Suprapubic skin (tissue), 4 donors: ENCODE results near the gene PDCD10. TPM values are rescaled to one million over a fixed set of nuclear protein-coding genes. Genes with fewer than 3 reads are reported as not detected.

Experiments
- DNase-seq, 2 donors: peaks; one replicate each; pipeline ENCODE4 v3.0.0-alpha.2; 2019; ENCODE audit warnings: low spot score in 2 of 2
- H3K27ac ChIP-seq: fragments of 200-600 bp; sonication (generic); one replicate; pipeline ENCODE4 v1.5.1; 2019
- H3K27me3 ChIP-seq: fragments of 200-600 bp; sonication (generic); one replicate; pipeline ENCODE4 v1.5.1; 2019
- H3K36me3 ChIP-seq: fragments of 200-600 bp; sonication (generic); one replicate; pipeline ENCODE4 v1.5.1; 2019
- H3K4me1 ChIP-seq: fragments of 200-600 bp; sonication (generic); one replicate; pipeline ENCODE4 v1.5.1; 2019
- H3K4me3 ChIP-seq: fragments of 200-600 bp; sonication (generic); one replicate; pipeline ENCODE4 v1.5.1; 2019; ENCODE audit warnings: mild to moderate bottlenecking
- H3K9me3 ChIP-seq: fragments of 200-600 bp; sonication (generic); one replicate; pipeline ENCODE4 v1.5.1; 2019
- CTCF ChIP-seq, 2 donors: fragments of 200-600 bp in 1 of 2; fragments of 450-650 bp in 1 of 2; sonication (generic) in 1 of 2; IDR thresholded peaks; one replicate each; pipeline ENCODE4 v1.5.1; 2016 to 2019; ENCODE audit warnings: antibody characterized with exemption in 2 of 2, mild to moderate bottlenecking in 1 of 2, moderate library complexity in 1 of 2
- EP300 ChIP-seq: sonication (generic); formaldehyde crosslinking; IDR thresholded peaks from one replicate; pipeline ENCODE4 v1.6.1; 2017; ENCODE audit warnings: antibody characterized with exemption
- POLR2A ChIP-seq, 2 donors: fragments of 450-650 bp; IDR thresholded peaks; one replicate each; pipeline ENCODE4 v1.6.1; 2017; ENCODE audit warnings: antibody characterized with exemption in 2 of 2, mild to moderate bottlenecking in 2 of 2, moderate library complexity in 2 of 2
- POLR2AphosphoS5 ChIP-seq, 3 donors: sonication (generic); formaldehyde crosslinking; IDR thresholded peaks; one replicate each; pipeline ENCODE4 v1.6.1; 2017; ENCODE audit warnings: antibody characterized with exemption in 3 of 3
- WGBS: methylation state at CpG from one replicate; pipeline ENCODE4 v1.1.5; 2018; 5-methylcytosine and 5-hydroxymethylcytosine counted together
- total RNA-seq, 4 donors: library from RNA; depleted of rRNA; stranded (reverse); fragments of >200 nt; gene quantifications; one replicate each; pipeline ENCODE4 v1.1.0, GENCODE V29; 2016

PDCD10 gene
- total RNA-seq, 4 donors from 2014 or later = 45.7 to 57.2 (median 53.2) TPM

GRCh38 chr3:167733961-167734497 is 663 bp downstream of the PDCD10 start:
- no peaks in the 10 kb centered on the region for H3K36me3 ChIP-seq
- H3K4me1 ChIP-seq = peaks cover 39% of the 10 kb centered on the region
- H3K9me3 ChIP-seq = no peaks in the 10 kb centered on the region
- TF ChIP-seq EP300 (no peak), POLR2AphosphoS5 (IDR thresholded peaks at IDR 0.05) (no peak), POLR2A (IDR thresholded peaks at IDR 0.05) (no peak), CTCF (IDR thresholded peaks at IDR 0.05) (no peak)
- peak overlapping the region; percentile 87 for H3K27ac ChIP-seq
- peak overlapping the region; percentile 74 for H3K4me3 ChIP-seq
- under 1% methylated on average over 12 of the region's 12 CpGs for WGBS
- no peaks in the 10 kb centered on the region for H3K27me3 ChIP-seq
- no peak for DNase-seq

GRCh38 chr3:167732313-167733065 is 2.2 kb downstream of the PDCD10 start:
- Histone ChIP-seq H3K9me3 (no peaks in the 10 kb centered on the region), H3K27me3 (no peaks in the 10 kb centered on the region), H3K36me3 (no peaks in the 10 kb centered on the region), H3K4me3 (no peak overlapping the region), H3K27ac (no peak overlapping the region), H3K4me1 (peaks cover 52% of the 10 kb centered on the region)
- no peak for DNase-seq
- TF ChIP-seq CTCF (IDR thresholded peaks at IDR 0.05) (no peak), POLR2A (IDR thresholded peaks at IDR 0.05) (no peak), POLR2AphosphoS5 (IDR thresholded peaks at IDR 0.05) (no peak), EP300 (no peak)
- 63% methylated on average over 7 of the region's 7 CpGs for WGBS

- DNase-seq = no peak
- WGBS = 92% methylated on average over 2 of the region's 2 CpGs
- Histone ChIP-seq H3K4me3 (no peak overlapping the region), H3K27ac (no peak overlapping the region), H3K4me1 (peaks cover 45% of the 10 kb centered on the region), H3K36me3 (no peaks in the 10 kb centered on the region), H3K27me3 (no peaks in the 10 kb centered on the region), H3K9me3 (no peaks in the 10 kb centered on the region)
- TF ChIP-seq POLR2AphosphoS5 (IDR thresholded peaks at IDR 0.05) = no peak
- TF ChIP-seq CTCF (IDR thresholded peaks at IDR 0.05) = no peak
- no peak for TF ChIP-seq EP300
- no peak for TF ChIP-seq POLR2A (IDR thresholded peaks at IDR 0.05)
These were observed 3.3 kb downstream of the PDCD10 start for GRCh38 chr3:167731393-167731792.

- Histone ChIP-seq H3K4me3 (no peak overlapping the region), H3K27me3 (no peaks in the 10 kb centered on the region), H3K9me3 (no peaks in the 10 kb centered on the region), H3K27ac (no peak overlapping the region), H3K4me1 (peaks cover 44% of the 10 kb centered on the region), H3K36me3 (no peaks in the 10 kb centered on the region)
- WGBS = 59% methylated on average over 2 of the region's 2 CpGs
- no peak for TF ChIP-seq POLR2A (IDR thresholded peaks at IDR 0.05)
- no peak for TF ChIP-seq POLR2AphosphoS5 (IDR thresholded peaks at IDR 0.05)
- TF ChIP-seq EP300 = no peak
- TF ChIP-seq CTCF (IDR thresholded peaks at IDR 0.05) = no peak
- no peak for DNase-seq
These were observed 5.1 kb downstream of the PDCD10 start for GRCh38 chr3:167729591-167729990.

GRCh38 chr3:167728632-167729323 is 5.9 kb downstream of the PDCD10 start:
- WGBS = 63% methylated on average over 3 of the region's 3 CpGs
- H3K27ac ChIP-seq = no peak overlapping the region

More at GRCh38 chr3:167728632-167729323, 5.9 kb downstream of the PDCD10 start:
- peaks cover 45% of the 10 kb centered on the region for H3K4me1 ChIP-seq
- no peaks in the 10 kb centered on the region for H3K27me3 ChIP-seq
- no peaks in the 10 kb centered on the region for H3K9me3 ChIP-seq
- no peak overlapping the region for H3K4me3 ChIP-seq
- TF ChIP-seq POLR2A (IDR thresholded peaks at IDR 0.05) = no peak
- TF ChIP-seq POLR2AphosphoS5 (IDR thresholded peaks at IDR 0.05) = no peak
- no peak for TF ChIP-seq EP300
- no peak for TF ChIP-seq CTCF (IDR thresholded peaks at IDR 0.05)
- no peak for DNase-seq
- H3K36me3 ChIP-seq = no peaks in the 10 kb centered on the region
